Measurements from ENCODE around the gene PLA2G2E.
"Not testable (repeated sequence)": the region's sequence is repeated elsewhere in the genome, so short reads cannot be mapped to it uniquely, and the experiment has no call there.

PLA2G2E gene

GRCh38 chr1:19888112-19888511 is 35.3 kb downstream of the PLA2G2E start:
- in situ Hi-C loops (cut with MboI; ENCODE audit: low sequenced_read_pairs) = no loop called here

- in situ Hi-C loops (cut with MboI; ENCODE audit: low sequenced_read_pairs) = no loop called here
These were observed 37.6 kb downstream of the PLA2G2E start for GRCh38 chr1:19885821-19886220.

- in situ Hi-C loops (cut with MboI; ENCODE audit: low sequenced_read_pairs) = no loop called here
These were observed 39.1 kb downstream of the PLA2G2E start for GRCh38 chr1:19884312-19884711.

GRCh38 chr1:19882111-19883071 is 41.0 kb downstream of the PLA2G2E start, which contains the start of gene OTUD3:
TSS of gene OTUD3 (plus strand) at chr1:19882395. CDS start at chr1:19882514, 119 bp downstream.
- in situ Hi-C loops (cut with MboI; ENCODE audit: low sequenced_read_pairs) = no loop called here

- in situ Hi-C loops (cut with MboI; ENCODE audit: low sequenced_read_pairs) = not testable (repeated sequence)
These were observed 42.6 kb downstream of the PLA2G2E start for GRCh38 chr1:19880841-19881240.

GRCh38 chr1:19879661-19880060 is 43.8 kb downstream of the PLA2G2E start:
- in situ Hi-C loops (cut with MboI; ENCODE audit: low sequenced_read_pairs) = no loop called here

GRCh38 chr1:19879227-19879626 is 44.2 kb downstream of the PLA2G2E start:
- in situ Hi-C loops (cut with MboI; ENCODE audit: low sequenced_read_pairs) = no loop called here

- in situ Hi-C loops (cut with MboI; ENCODE audit: low sequenced_read_pairs) = no loop called here
These were observed 44.8 kb downstream of the PLA2G2E start for GRCh38 chr1:19878637-19878985.

GRCh38 chr1:19877821-19878636 is 45.4 kb downstream of the PLA2G2E start:
- in situ Hi-C loops (cut with MboI; ENCODE audit: low sequenced_read_pairs) = no loop called here

- in situ Hi-C loops (cut with MboI; ENCODE audit: low sequenced_read_pairs) = no loop called here
These were observed 46.2 kb downstream of the PLA2G2E start for GRCh38 chr1:19877181-19877750.

- in situ Hi-C loops (cut with MboI; ENCODE audit: low sequenced_read_pairs) = no loop called here
These were observed 51.2 kb downstream of the PLA2G2E start for GRCh38 chr1:19872190-19872589.

Measured in HL-60/S4 treated with retinoic acid at 250 ng/mL for 4 days and 3 days (cell line).